ENCODE measurements around the gene RHO. TPM values are rescaled to one million over a fixed set of nuclear protein-coding genes. Genes with fewer than 3 reads are reported as not detected.

RHO gene
- total RNA-seq, 2 experiments from 2014 or later: not detected

- no peak for TF ChIP-seq CTCF (IDR thresholded peaks at IDR 0.05)
- no peak for DNase-seq
- H3K27me3 Mint-ChIP-seq: no peaks in the 10 kb centered on the region
- CTCF ChIA-PET: no interaction called here
- POLR2A ChIA-PET: no interaction called here
- H3K36me3 Mint-ChIP-seq (ENCODE audit: low read depth): no peaks in the 10 kb centered on the region
- no peaks in the 10 kb centered on the region for H3K4me1 Mint-ChIP-seq (ENCODE audit: low read depth)
- no peak overlapping the region for H3K4me3 Mint-ChIP-seq
- intact Hi-C loops (cut with micrococcal nuclease): no loop called here
- ATAC-seq: no peak
- no peaks in the 10 kb centered on the region for H3K9me3 Mint-ChIP-seq
- no peak overlapping the region for H3K27ac Mint-ChIP-seq
Measured at GRCh38 chr3:129547241-129547640, 18.8 kb downstream of the RHO start.

- Mint-ChIP-seq H3K27ac (no peak overlapping the region), H3K4me1 (ENCODE audit: low read depth) (no peaks in the 10 kb centered on the region), H3K36me3 (ENCODE audit: low read depth) (no peaks in the 10 kb centered on the region), H3K9me3 (no peaks in the 10 kb centered on the region), H3K27me3 (peaks cover 4% of the 10 kb centered on the region), H3K4me3 (no peak overlapping the region)
- POLR2A ChIA-PET: no interaction called here
- no peak for DNase-seq
- intact Hi-C loops (cut with micrococcal nuclease): no loop called here
- CTCF ChIA-PET: no interaction called here
- no peak for ATAC-seq
- no peak for TF ChIP-seq CTCF (IDR thresholded peaks at IDR 0.05)
Measured at GRCh38 chr3:129548104-129548965, 19.9 kb downstream of the RHO start.

- ChIA-PET CTCF (no interaction called here), POLR2A (no interaction called here)
- intact Hi-C loops (cut with micrococcal nuclease): no loop called here
- no peak overlapping the region for H3K27ac Mint-ChIP-seq
- ATAC-seq: no peak
- H3K4me3 Mint-ChIP-seq: no peak overlapping the region
- H3K4me1 Mint-ChIP-seq (ENCODE audit: low read depth): peaks cover 2% of the 10 kb centered on the region
- no peaks in the 10 kb centered on the region for H3K36me3 Mint-ChIP-seq (ENCODE audit: low read depth)
- H3K27me3 Mint-ChIP-seq: peaks cover 4% of the 10 kb centered on the region
- no peak for DNase-seq
- no peak for TF ChIP-seq CTCF (IDR thresholded peaks at IDR 0.05)
- no peaks in the 10 kb centered on the region for H3K9me3 Mint-ChIP-seq
Measured at GRCh38 chr3:129549006-129549800, 20.8 kb downstream of the RHO start.

GRCh38 chr3:129549805-129550204, 21.4 kb downstream of the RHO start:
- intact Hi-C loops (cut with micrococcal nuclease): no loop called here
- Mint-ChIP-seq H3K27ac (no peak overlapping the region), H3K9me3 (no peaks in the 10 kb centered on the region), H3K27me3 (peaks cover 4% of the 10 kb centered on the region), H3K4me3 (no peak overlapping the region), H3K36me3 (ENCODE audit: low read depth) (no peaks in the 10 kb centered on the region), H3K4me1 (ENCODE audit: low read depth) (peaks cover 2% of the 10 kb centered on the region)
- CTCF ChIA-PET: no interaction called here
- ATAC-seq: no peak
- no peak for TF ChIP-seq CTCF (IDR thresholded peaks at IDR 0.05)
- POLR2A ChIA-PET: no interaction called here
- DNase-seq: no peak

Measured in activated CD8-positive, alpha-beta T cell treated with anti-CD3 and anti-CD28 coated beads for 36 hours (primary cell).